ENCODE data around the gene CCDC134.

Gene CCDC134

DNA sequence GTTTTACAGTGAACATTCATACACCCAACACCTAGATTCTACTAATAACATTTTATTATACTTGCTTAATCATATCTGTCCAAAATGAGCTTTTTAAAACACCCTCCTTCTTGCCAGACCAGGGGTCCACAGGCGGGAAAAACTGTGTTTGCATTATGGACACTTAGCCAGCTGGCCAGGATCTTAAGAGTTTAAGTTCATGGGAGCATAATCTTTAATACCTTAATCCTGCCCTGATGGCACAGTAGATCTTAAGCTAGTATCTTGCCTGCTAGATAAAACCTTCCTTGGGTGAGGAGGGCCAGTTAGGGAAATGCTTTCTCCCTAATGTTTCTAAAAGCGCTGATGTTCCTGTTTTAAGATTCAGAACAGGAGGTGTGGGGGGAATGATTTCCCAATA is 13.1 kb upstream of the CCDC134 start:
- DNase-seq: no peak

DNA sequence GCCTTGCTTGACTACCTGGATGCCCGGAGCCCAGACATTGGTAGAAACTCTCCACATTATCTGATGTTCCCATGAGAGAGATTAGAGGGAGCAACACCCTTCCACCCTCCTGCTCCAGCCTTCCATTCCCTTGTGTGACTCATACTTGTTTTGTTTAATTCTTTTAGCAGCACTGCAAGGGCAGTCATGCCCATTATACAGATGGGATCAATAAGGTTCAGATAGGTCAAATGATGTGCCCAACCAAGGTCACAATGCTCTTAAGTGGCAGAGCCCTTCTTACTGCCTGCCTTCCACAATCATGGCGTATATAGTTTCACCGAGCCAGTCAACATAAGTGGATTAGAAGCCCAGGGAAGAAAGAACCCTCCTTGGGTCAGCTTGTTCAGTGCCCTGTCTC is 6.6 kb upstream of the CCDC134 start:
- no peak for DNase-seq

DNA sequence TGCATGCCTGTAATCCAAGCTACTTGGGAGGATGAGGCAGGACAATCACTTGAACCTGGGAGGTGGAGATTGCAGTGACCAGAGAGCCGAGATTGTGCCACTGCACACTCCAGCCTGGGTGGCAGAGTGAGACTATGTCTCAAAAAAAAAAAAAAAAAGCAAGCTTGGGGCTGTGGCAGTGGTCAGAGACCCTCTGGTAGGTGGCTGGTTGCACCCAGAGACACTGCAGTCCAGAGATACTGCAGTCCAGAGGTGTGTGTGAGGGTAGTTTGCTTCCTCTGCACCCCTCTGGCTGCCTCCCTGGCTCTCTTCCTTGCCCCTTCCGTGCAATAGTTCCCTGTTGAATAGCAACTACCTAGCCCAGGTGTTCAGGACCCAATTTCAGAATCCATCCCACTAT is 1.7 kb upstream of the CCDC134 start:
- no peak for DNase-seq

DNA sequence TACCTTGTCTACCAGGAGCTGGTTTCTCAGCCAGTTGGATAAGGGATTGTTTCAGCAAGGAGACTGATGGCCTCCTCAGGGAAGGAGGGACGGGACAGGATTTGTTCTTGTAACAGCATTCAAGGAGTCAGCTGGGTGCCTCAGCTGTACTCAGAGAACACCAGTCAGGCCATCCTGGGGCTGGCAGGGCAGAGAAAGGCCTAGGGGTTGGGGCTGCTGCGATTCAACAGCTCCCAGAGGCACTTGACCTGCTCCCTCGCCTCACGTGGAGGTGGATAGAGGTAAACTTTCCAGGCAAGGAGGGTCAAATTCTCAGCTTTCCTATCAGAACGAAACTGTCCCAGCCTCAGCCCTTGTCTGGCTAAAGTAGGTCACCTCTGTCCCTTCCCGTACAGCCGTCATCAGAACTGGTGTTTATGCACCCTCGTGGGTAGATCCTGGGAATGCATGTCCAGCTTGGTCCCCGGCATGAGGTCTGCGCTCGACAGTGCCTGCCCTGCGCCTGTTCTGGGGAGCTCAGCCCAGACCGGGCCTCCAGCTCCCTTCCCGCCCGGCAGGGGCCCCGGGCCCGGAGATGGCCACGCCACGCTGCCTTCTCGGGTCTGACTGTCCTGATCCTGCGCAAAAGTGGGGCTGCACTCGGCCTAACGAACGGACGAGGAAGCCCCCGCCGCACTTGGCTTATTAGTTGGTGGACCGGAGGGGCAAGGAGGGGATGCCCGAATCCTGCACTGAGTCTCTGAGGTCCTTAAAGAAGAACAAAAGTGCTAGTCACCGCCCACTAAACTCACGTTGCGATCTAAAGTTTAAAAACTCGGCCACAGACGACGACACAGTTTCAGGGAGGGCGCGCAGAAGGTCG is 762 bp upstream of the CCDC134 start:
- no peak for DNase-seq

DNA sequence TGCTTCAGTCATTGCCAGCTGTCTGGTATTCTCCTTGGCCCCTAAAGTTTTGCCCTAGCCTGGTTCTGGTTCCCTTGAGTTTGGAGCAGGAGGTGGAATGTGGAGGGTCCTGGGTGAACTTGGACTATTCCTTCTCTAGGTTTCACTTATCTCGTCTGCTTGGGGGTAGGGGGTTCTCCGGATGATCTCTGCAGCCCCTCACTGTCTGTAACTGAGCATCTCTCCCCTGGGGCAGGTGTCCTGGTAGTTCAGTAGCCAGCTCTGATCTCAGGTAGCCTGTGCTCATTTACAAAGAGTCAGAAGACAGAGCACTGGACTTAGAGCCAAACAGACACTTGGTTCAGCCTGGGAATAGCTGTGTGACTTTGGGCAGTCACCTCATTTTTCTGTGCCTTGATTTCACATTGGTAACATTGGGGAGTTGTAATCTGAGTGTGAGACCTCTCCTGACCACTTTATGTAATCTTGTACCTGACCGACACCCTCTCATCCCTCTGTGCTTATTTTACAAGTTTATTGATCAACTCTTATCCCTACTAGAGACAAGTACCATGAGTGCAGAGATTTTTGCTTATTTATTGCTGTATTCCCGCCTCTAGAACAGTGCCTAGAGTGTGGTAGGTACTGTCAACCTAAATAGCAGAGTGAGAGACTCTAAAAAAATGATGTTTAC is 804 bp downstream of the CCDC134 start:
- DNase-seq: no peak

DNA sequence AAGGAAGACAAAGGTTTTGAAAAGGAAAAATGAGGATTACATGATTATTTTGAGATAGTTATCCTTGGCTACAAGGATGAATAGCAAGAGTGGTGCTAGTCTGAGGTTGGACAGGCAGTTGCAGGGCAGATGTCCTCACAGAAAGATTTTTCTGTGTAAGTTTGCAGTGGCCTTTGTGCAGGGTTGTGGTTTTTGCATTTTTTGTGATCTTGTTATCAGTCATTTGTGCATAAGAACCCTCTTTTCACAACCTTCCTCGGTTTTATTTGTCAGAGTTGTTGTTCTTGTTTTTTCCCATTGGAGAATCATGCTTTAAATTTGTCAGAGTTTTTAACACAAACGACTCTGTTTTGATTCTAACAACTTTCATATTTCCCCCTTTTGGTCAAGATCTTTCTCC is 1.4 kb downstream of the CCDC134 start:
- no peak for DNase-seq

DNA sequence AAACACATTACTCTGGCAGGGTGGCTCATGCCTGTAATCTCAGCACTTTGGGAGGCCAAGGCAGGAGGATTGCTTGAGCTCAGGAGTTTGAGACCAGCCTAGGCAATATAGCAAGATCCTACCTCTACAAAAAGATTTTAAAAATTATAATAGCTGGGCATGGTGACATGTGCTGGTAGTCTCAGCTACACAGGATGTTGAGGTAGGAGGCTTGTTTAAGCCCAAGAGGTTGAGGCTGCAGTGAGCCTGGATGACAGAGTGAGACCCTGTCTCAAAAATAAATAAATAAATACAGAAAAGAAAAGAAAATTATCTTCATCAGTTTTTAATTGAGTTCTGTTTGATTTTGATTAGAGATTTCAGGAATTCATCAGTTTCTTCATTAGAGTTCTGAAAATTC is 5.2 kb downstream of the CCDC134 start:
- no peak for DNase-seq

DNA sequence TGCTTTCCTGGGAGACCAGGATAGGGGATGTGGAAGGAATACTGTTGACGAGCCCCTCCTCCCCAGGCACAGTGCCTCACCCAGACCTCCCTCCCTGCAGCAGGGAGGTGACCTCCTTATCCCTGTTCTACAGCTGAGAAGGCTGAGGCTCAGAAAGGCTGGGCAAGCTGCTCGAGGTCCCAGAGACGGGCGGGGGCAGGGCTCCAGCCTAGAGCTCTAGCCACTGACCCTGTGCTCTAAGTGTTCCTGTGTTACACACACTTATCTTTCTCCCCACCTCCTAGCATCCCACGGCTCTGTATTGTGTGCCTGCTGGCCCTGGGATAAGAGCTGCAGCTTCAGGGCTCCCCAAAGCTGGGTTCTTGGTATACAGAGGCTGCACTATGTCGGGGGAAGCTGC is 7.9 kb downstream of the CCDC134 start:
- no peak for DNase-seq

DNA sequence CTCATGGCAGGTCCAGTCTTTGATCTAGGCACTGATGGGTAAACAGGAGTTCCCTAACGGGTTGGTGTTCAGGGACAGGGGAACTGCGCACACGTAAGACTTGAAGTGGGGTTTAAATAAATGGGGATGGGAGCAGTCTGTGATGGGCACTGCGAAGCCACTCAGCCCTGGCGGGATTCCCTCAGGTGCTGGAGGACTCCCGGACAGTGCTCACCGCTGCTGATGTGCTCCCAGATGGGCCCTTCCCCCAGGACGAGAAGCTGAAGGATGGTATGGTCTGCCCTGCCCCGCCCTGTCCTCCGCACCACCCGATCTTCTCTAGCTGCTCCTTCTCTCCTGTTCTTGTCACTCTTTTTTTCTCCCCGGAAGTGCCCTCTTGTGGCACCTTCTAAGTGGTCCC is 9.5 kb downstream of the CCDC134 start:
- no peak for DNase-seq

DNA sequence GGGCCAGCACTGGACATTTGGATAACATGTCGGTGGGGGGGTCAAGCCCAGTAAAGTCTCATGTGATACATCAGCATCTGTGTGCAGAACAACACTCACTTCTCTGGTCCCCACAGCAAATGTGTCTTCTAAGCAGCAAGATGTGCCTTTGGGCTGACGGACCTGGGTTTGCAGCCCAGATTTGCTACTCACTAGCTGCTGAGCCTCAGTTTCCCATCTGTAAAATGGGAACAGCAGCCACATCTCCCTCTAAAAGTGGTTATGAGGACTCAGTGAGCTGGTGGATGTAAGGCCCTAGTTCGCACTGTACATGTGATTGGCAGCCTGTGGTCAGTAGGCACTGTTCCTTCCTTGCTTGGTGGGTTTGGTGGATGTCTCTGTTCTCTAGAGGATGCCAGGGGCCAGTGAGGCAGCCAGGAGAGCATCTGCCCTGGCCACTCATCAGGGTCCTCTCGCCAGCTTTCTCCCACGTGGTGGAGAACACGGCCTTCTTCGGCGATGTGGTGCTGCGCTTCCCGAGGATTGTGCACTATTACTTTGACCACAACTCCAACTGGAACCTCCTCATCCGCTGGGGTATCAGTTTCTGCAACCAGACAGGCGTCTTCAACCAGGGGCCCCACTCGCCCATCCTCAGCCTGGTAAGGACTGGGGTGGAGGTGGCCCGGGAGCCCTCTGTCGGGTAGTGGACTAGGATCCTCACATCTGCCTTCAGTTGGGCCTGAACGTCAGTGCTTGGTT is 12.5 kb downstream of the CCDC134 start:
- DNase-seq: no peak

DNA sequence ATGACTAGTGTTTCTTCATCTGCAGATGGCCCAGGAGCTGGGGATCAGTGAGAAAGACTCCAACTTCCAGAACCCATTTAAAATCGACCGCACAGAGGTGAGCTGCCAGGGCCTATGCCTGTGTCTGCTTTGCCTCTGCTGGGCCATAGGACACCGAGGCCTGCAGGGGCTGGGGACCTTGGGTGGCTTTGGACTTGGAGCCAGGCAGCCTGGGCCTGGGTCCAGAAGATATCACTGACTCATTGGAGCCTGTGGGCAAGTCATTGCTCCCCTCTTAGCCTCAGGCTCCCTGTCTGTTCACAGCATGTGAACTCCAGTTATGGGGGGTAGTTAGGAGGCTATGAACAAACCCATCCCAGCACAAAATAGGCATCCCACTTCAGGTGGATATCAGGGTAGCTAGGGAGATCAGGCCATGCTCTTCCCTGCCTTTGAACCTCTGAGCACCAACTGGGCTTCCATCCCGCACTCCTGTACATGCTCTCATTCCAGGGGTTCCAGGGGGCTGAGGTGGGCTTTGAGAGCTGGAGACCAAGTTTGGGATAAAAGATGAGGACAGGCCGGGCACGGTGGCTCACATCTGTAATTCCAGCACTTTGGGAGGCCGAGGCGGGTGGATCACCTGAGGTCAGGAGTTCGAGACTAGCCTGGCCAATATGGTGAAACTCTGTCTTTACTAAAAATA is 13.4 kb downstream of the CCDC134 start:
- DNase-seq: no peak

DNA sequence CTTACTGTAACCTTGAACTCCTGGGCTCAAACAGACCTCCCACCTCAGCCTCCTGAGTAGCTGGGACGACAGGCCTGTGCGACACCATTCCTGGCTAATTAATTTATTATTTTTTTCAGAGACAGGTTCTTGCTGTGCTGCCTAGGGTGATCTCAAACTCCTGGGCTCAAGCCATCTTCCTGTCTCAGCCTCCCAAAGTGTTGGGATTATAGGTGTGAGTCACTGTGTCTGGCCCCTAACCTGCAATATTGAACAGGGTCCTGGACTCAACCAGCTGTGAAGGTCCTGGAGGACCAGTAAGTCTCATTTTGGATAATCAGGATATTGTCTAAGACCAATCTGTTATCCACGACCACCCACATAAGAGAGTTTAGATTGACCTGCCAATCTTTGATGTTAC is 15.2 kb downstream of the CCDC134 start:
- no peak for DNase-seq

DNA sequence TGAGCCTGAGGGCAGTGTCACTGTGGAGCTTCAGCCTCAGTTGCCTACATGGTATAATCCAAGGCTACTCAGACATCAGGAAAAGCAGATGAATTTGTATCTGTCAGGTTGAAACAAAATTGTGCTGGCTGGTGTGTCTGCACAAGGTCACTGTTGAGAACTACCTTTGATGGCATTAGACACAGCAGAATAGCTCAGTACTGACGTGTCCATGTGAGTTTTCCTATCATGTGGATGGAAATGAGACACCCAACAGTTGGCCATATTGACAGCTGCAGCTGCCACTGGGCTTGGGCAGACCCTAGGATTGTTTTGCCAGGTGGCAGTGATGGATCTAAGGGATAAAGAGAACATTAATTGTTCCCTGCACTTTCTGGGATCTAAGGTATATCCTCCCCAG is 15.8 kb downstream of the CCDC134 start:
- no peak for DNase-seq

DNA sequence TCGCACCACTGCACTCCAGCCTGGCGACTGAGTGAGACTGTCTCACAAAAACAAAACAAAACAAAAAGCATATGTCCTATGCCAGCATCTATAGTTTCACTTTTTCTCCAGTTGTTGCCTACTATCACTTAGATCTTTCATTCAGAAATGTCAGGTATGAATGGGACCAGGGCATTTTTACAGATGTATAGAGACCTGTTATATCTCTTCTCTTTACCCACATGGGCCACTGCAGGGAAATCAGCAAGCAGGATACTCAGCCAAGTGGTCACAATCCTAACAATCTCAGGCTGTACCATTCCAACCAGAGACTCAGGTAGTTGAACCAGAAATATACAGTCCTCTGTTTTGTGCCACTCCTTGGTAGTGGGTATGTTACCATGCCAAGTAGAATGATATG is 16.4 kb downstream of the CCDC134 start:
- no peak for DNase-seq

DNA sequence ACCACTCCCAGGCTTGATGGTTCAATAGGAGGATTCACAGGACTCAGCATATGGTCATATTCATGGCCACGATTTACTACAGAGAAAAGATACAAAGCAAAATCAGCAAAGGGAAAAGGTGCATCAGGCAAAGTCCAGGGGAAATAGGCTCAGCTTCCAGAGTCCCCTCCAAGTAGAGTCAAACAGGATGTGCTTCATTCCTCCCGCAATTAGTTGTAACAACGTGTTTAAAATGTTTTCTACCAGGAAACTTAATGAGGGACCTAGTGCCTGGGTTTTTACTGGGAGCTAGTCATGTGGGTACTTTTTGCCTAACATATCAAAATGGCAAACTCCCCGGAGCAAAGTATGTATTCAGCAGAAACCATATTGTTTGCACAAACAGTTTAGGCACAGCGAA is 17.5 kb downstream of the CCDC134 start:
- no peak for DNase-seq

DNA sequence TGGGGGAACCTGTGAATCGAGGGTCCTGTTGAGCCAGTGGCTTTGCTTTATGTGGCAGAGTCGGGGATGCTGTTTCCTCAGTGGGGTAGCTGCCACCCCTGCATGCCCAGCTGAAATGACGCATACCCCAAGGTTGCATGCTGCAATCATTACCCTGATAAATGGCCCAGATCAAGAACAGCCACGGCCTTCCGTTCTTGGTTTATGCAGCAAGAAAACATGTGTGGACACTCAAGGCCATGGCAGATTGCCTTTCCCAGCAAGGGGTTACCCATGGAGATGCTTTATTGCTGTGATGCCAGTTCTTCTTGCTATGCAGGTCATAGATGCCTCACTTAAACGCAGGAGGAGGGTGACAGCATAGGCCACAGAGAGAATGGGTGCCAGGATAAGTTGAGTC is 18.1 kb downstream of the CCDC134 start:
- no peak for DNase-seq

DNA sequence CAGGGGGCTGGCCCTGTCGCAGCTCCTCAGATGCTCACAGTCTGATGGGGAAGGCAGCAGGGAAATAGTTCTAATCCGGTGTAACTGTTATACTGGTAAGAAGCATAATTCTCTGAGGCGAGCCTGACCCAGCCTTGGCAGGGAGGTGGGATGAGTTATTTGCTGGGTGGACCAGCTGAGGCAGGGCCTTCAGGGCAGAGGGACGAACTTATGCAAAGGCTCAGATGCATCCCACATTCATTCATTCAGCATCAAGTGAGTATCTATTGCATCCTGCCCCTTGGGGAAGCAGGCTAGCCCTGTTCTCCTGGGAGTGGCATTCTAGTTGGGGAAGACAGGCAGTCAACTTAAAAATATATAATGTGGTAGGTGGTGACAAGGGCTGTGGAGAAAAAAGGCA is 18.8 kb downstream of the CCDC134 start:
- no peak for DNase-seq

DNA sequence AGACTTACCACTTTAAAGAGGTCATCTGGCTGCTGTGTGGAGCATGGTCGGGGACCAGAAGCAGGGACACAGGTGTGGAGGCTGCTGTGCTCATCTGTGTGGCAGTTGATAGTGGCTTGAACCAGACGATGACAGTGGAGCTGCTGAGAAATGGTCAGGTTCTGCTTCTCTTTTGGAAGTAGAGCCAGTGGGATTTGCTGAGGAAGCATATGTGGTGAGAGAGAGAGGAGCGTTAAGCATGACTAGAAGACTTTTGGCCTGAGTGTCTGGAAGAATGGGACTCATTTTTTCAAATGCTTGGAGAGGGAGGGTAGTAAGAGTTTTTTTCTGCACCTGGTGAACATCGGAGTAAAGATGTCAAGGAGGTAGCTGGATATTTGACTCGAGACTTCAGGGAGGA is 20.0 kb downstream of the CCDC134 start:
- no peak for DNase-seq

DNA sequence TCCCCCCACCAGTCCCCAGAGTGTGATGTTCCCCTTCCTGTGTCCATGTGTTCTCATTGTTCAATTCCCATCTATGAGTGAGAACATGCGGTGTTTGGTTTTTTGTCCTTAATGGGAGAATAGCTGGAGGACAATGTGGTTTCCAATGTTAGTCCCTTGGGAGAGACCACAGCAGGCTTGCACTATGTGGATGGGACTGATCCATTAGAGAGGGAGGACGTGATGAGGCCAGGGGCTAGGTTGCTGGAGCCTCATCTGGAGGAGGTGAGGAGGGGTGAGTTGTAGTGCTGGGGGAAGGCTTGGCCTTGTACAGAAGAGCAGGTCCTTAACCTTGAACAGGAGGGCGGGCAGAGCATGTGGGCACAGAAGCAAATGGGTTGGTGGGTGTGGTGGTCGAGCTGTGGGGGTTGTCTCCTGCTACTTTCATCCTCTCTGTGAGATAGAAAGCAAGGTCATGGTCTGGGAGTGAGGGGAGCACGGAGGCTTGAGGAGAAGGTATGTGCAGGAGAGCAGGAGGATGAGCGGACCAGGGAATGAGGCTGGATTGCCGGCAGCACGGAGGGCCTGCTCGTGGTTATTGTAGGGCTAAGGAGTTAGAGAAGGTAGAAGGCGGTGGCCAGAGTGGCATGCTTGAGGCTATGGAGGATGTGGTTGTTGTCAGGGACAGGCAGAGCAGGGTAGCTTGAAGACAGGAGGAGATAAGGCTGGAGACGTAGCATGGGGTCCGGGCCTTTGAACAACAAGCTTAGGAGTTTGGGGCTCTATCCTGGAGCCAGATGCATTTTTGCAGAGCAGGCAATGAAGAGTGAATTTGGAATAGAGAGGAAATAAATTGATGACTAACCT is 21.2 kb downstream of the CCDC134 start:
- no peak for DNase-seq

DNA sequence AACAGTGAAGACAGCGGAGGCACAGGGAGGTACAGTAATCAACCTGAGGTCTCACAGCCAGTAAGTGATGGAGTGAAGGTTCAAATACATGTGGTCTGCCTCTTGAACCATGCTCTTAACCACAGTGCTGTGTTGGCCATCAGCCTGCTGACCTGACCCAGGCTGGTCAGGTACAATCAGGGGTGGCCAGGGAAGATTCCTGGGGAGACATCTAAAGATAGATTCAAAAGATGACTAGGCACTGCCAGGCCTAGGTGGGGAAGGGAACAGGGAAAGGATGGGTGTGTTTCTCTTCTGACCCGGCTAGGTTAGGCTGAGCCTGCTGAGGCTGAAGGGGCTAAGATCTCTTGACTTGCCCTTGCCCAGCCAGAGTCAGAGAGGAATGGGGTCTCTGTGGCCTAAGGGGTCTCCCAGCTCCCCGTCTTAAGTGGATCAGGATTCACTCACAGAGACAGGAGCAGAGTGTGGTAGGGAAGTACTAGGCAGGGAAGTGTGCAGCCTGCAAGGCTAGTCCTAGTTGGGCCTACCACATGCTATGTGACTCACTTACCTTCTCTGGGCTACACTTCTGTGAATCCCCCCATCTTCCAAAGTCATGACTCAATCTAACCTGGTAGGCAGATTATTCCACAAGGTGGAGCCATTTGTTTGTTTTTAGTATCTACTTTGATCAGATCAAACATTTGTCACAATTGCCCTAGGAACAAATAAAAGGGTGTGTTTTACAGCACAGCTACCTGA is 22.0 kb downstream of the CCDC134 start:
- DNase-seq: peak; percentile 58

DNA sequence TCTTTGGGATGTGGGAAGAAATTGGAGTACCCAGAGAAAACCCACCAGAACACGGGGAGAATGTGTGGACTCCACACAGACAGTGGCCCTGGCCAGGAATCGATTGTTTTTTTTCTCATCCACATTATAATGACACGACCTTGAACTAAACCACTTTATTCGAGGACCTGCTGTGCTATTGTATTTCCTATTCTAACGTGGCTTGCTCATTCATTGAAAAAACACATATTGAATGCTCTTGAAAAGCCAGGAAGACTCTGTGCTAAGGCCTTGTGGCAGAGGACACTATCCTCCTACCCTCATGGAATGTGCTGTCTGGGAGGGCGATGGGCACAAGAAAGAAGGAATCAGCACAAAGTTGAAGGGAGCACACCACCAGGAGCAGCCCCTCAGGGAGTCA is 23.3 kb downstream of the CCDC134 start:
- no peak for DNase-seq

DNA sequence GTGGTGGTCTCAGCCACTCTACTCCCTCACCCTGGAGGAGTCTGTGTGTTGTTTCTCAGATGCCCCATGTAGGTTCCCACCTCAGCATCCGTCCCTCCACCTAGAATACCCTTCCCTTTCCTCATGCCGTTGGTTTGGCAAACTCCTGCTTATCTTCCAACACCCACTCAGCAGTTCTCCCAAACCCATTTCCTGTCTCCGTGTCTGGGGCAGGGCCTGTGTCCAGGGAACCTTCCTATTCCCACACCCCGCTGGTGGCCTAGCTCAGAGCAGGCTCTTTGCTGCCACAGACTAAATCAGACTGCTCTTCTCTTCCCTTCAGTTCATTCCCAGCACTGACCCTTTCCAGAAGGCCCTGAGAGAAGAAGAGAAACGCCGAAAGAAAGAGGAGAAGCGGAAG is 24.9 kb downstream of the CCDC134 start:
- no peak for DNase-seq

Data from NCI-H1105 treated with DMSO at 0.1 percent for 48 hours (cell line).